ENCODE data around the gene KDM4B. TPM values are rescaled to one million over a fixed set of nuclear protein-coding genes. Genes with fewer than 3 reads are reported as not detected.
A peak's percentile ranks its signal among the peaks of the same experiment; 100 is the strongest.

The KDM4B gene
- total and polyA plus RNA-seq, 2 donors (not counting 1 experiment from before 2014, with no cell fraction given), result 6.4 to 14.4 TPM

DNA sequence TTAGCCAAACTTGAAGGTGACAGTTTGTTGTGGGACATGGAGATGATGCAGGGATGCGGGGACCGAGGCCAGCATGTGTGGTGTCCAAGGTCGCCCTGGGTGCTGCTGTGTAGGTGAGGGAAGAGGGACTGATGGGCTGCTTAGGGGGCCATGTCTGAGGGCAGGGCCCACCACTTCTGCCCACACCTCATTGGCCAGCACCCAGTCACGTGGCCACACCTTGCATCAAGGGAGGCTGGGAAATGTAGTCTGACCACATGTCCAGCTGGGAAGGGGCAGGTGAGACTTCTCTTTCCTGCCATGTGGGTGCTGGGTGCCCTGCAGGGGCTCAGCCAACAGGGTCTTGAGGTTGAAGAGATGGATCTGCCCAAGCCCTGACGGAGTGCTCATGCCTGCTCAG lies 88.9 kb downstream of the KDM4B start:
- no peak overlapping the region for H3K4me3 ChIP-seq (replicated peaks in 1 of 4; ENCODE audit: control extremely low read depth in 1 of 4, insufficient read depth in 1 of 4, low read depth in 3 of 4, low read length in 4 of 4)
- no peaks in the 10 kb centered on the region for H3K4me1 ChIP-seq (ENCODE audit: control insufficient read depth, extremely low read depth, insufficient read depth, low read length)
- H3K27ac ChIP-seq (ENCODE audit: insufficient read depth, low read length), result no peak overlapping the region
- H3K36me3 ChIP-seq (ENCODE audit: control insufficient read depth, insufficient read depth, low read length), result peaks cover 4% of the 10 kb centered on the region
- no peaks in the 10 kb centered on the region for H3K27me3 ChIP-seq (ENCODE audit: control insufficient read depth, insufficient read depth, low read length)
- H3K9me3 ChIP-seq (ENCODE audit: control insufficient read depth, insufficient read depth, low read depth, low read length), result no peaks in the 10 kb centered on the region
- H2AFZ ChIP-seq (ENCODE audit: low read length), result no peak overlapping the region
- no peaks in the 10 kb centered on the region for H4K20me1 ChIP-seq (ENCODE audit: control insufficient read depth, extremely low read depth, insufficient read depth, low read length)
- TF ChIP-seq EZH2 (IDR thresholded peaks at IDR 0.05; ENCODE audit: low read length, missing control alignments), result no peak
- TF ChIP-seq, protein P1, sequence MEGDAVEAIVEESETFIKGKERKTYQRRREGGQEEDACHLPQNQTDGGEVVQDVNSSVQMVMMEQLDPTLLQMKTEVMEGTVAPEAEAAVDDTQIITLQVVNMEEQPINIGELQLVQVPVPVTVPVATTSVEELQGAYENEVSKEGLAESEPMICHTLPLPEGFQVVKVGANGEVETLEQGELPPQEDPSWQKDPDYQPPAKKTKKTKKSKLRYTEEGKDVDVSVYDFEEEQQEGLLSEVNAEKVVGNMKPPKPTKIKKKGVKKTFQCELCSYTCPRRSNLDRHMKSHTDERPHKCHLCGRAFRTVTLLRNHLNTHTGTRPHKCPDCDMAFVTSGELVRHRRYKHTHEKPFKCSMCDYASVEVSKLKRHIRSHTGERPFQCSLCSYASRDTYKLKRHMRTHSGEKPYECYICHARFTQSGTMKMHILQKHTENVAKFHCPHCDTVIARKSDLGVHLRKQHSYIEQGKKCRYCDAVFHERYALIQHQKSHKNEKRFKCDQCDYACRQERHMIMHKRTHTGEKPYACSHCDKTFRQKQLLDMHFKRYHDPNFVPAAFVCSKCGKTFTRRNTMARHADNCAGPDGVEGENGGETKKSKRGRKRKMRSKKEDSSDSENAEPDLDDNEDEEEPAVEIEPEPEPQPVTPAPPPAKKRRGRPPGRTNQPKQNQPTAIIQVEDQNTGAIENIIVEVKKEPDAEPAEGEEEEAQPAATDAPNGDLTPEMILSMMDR (conservative IDR thresholded peaks at IDR 0.05 in 1 of 2, IDR thresholded peaks at IDR 0.05 in 1 of 2; ENCODE audit: low read depth in 1 of 2, low read length in 2 of 2), result no peak
- H3K79me2 ChIP-seq (ENCODE audit: control insufficient read depth, insufficient read depth, low read length), result no peaks in the 10 kb centered on the region
- no peak overlapping the region for H3K4me2 ChIP-seq (ENCODE audit: extremely low read depth, insufficient read depth, low read length)
- H3K9ac ChIP-seq (ENCODE audit: insufficient read depth, low read length), result no peak overlapping the region
- no peak for DNase-seq (ENCODE audit: low read depth in 2 of 2)

DNA sequence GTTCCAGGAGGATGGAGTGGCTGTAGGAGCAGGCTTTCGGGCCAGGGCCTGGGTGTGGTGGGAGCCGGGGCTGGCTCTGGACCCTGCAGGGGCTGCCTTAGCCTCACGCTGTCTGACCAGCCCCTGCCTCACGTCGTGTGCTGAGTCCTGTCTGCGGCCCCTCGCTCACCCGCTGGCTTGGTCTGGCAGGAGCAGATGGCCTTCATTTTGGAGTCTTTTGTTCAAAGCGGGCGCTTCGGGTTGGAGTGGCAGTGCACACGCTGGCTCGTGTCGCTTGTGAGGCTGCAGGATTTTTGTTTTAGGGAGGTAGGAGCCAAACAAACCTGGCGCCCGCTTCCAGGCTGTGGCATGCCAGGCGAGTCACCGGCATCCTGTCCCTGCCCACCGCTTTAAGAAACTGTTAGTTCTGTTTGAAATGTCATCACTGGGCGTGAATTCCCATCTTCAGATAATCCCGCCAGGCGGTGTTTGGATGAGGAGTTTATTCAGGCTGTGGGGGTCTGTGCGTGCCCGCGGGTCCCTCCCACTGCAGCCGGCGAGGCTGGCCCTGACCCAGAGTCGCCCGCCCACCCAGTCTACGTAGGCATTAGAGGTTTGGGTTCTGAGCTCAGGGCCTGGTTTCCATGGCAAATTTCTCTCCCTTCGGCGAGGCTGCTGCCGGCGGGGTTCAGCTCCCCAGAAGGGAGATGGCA lies 89.8 kb downstream of the KDM4B start:
- Histone ChIP-seq H3K9ac (ENCODE audit: insufficient read depth, low read length) (no peak overlapping the region), H4K20me1 (ENCODE audit: control insufficient read depth, extremely low read depth, insufficient read depth, low read length) (no peaks in the 10 kb centered on the region), H3K4me1 (ENCODE audit: control insufficient read depth, extremely low read depth, insufficient read depth, low read length) (no peaks in the 10 kb centered on the region), H3K4me3 (replicated peaks in 1 of 4; ENCODE audit: control extremely low read depth in 1 of 4, insufficient read depth in 1 of 4, low read depth in 3 of 4, low read length in 4 of 4) (no peak overlapping the region), H3K27me3 (ENCODE audit: control insufficient read depth, insufficient read depth, low read length) (no peaks in the 10 kb centered on the region), H2AFZ (ENCODE audit: low read length) (no peak overlapping the region), H3K4me2 (ENCODE audit: extremely low read depth, insufficient read depth, low read length) (no peak overlapping the region), H3K79me2 (ENCODE audit: control insufficient read depth, insufficient read depth, low read length) (no peaks in the 10 kb centered on the region), H3K9me3 (ENCODE audit: control insufficient read depth, insufficient read depth, low read depth, low read length) (no peaks in the 10 kb centered on the region), H3K36me3 (ENCODE audit: control insufficient read depth, insufficient read depth, low read length) (peaks cover 4% of the 10 kb centered on the region), H3K27ac (ENCODE audit: insufficient read depth, low read length) (no peak overlapping the region)
- no peak for TF ChIP-seq EZH2 (IDR thresholded peaks at IDR 0.05; ENCODE audit: low read length, missing control alignments)
- TF ChIP-seq, protein P1 (conservative IDR thresholded peaks at IDR 0.05 in 1 of 2, IDR thresholded peaks at IDR 0.05 in 1 of 2; ENCODE audit: low read depth in 1 of 2, low read length in 2 of 2), result no peak
- DNase-seq (ENCODE audit: low read depth in 2 of 2), result peak in 1 of 2 donors; percentile 59

DNA sequence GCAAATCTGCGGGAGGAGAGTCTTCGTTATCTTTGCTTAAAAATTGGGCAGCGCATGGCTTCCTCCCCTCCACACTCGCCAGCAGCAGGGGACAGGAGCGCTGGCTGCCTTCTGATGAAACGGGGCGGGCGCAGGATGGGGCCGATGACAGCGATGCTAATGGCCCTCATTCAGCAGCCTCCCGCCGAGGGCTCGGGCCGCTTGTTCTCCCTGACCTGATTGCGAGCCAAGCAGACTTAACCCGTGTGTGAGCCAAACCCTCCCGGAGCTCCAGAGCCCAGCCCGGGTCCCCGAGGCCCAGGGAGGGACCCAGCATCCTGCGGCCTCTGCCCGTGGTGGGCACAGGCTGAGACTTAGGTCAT lies 90.3 kb downstream of the KDM4B start:
- Histone ChIP-seq H3K27me3 (ENCODE audit: control insufficient read depth, insufficient read depth, low read length) (no peaks in the 10 kb centered on the region), H3K36me3 (ENCODE audit: control insufficient read depth, insufficient read depth, low read length) (peaks cover 4% of the 10 kb centered on the region), H3K27ac (ENCODE audit: insufficient read depth, low read length) (no peak overlapping the region), H3K9ac (ENCODE audit: insufficient read depth, low read length) (no peak overlapping the region), H3K9me3 (ENCODE audit: control insufficient read depth, insufficient read depth, low read depth, low read length) (no peaks in the 10 kb centered on the region), H4K20me1 (ENCODE audit: control insufficient read depth, extremely low read depth, insufficient read depth, low read length) (no peaks in the 10 kb centered on the region), H3K4me2 (ENCODE audit: extremely low read depth, insufficient read depth, low read length) (no peak overlapping the region), H2AFZ (ENCODE audit: low read length) (no peak overlapping the region), H3K4me1 (ENCODE audit: control insufficient read depth, extremely low read depth, insufficient read depth, low read length) (no peaks in the 10 kb centered on the region), H3K4me3 (replicated peaks in 1 of 4; ENCODE audit: control extremely low read depth in 1 of 4, insufficient read depth in 1 of 4, low read depth in 3 of 4, low read length in 4 of 4) (no peak overlapping the region), H3K79me2 (ENCODE audit: control insufficient read depth, insufficient read depth, low read length) (no peaks in the 10 kb centered on the region)
- TF ChIP-seq, protein P1 (conservative IDR thresholded peaks at IDR 0.05 in 1 of 2, IDR thresholded peaks at IDR 0.05 in 1 of 2; ENCODE audit: low read depth in 1 of 2, low read length in 2 of 2), result no peak
- no peak for TF ChIP-seq EZH2 (IDR thresholded peaks at IDR 0.05; ENCODE audit: low read length, missing control alignments)
- DNase-seq (ENCODE audit: low read depth in 2 of 2), result no peak
